Panc1 (cell line): ENCODE data around the gene GNAI2. TPM values are rescaled to one million over a fixed set of nuclear protein-coding genes. Genes with fewer than 3 reads are reported as not detected.

Source experiments
- ATAC-seq: fragments of 200-7000 bp; cut with Tn5 transposase; 2 replicates; pipeline ENCODE4 v1.9.1; 2020; ENCODE audit warnings: mild to moderate bottlenecking, moderate library complexity
- BruUV-seq: library from RNA; stranded (reverse); fragments of 400-500 nt; replicated peaks from 2 replicates; lab custom pipeline; 2021; lab: Mats Ljungman, UMichigan
- CTCF ChIA-PET: fragments of 300-600 bp; sonication (Branson Sonifier 250); formaldehyde crosslinking; loops from one replicate; lab custom pipeline; 2022; ENCODE audit warnings: antibody characterized with exemption; lab: Charles Lee
- POLR2A ChIA-PET: fragments of 300-600 bp; sonication (Branson Sonifier 250); formaldehyde crosslinking; loops from one replicate; lab custom pipeline; 2022; ENCODE audit warnings: antibody characterized with exemption; lab: Charles Lee
- DNase-seq: peaks from one replicate; pipeline ENCODE4 v3.0.0-alpha.2; 2010; ENCODE audit warnings: low read depth, low spot score
- H3K27ac ChIP-seq: 2 replicates; pipeline ENCODE4 v1.5.1; 2011; ENCODE audit warnings: mild to moderate bottlenecking, low read length, inconsistent platforms
- H3K27me3 ChIP-seq: fragments of 200-500 bp; sonication (Bioruptor generic); 2 replicates; pipeline ENCODE4 v1.6.0; 2014; ENCODE audit warnings: low read length, inconsistent platforms; ENCODE audit not compliant: control insufficient read depth, insufficient read depth
- H3K36me3 ChIP-seq: fragments of 200-500 bp; sonication (Bioruptor generic); 2 replicates; pipeline ENCODE4 v1.5.1; 2014; ENCODE audit warnings: inconsistent platforms, mild to moderate bottlenecking, low read length, moderate library complexity; ENCODE audit not compliant: control insufficient read depth, insufficient read depth
- H3K4me1 ChIP-seq: 2 replicates; pipeline ENCODE4 v1.5.1; 2011; ENCODE audit warnings: inconsistent platforms, mild to moderate bottlenecking, low read length, moderate library complexity; ENCODE audit not compliant: control insufficient read depth, insufficient read depth
- H3K4me3 ChIP-seq, 2 experiments: 2 replicates each; pipeline ENCODE4 v1.5.1; 2011 to 2012; ENCODE audit warnings: low read depth in 2 of 2, low read length in 2 of 2, mild to moderate bottlenecking in 2 of 2, inconsistent platforms in 1 of 2, moderate library complexity in 1 of 2
- H3K9me3 ChIP-seq: fragments of 200-500 bp; sonication (Bioruptor generic); 2 replicates; pipeline ENCODE4 v1.5.1; 2014; ENCODE audit warnings: low read depth, mild to moderate bottlenecking, inconsistent platforms, low read length, moderate library complexity; ENCODE audit not compliant: control insufficient read depth, insufficient read depth
- POLR2AphosphoS5 ChIP-seq: IDR thresholded peaks from 2 replicates; pipeline ENCODE4 v1.6.1; 2012; ENCODE audit warnings: mild to moderate bottlenecking, low read depth, low read length, moderate library complexity
- SIN3A ChIP-seq: IDR thresholded peaks from 2 replicates; pipeline ENCODE4 v1.6.1; 2012; ENCODE audit warnings: low read depth, mild to moderate bottlenecking, low read length, moderate library complexity, borderline replicate concordance; ENCODE audit not compliant: insufficient read depth
- TCF7L2 ChIP-seq: IDR thresholded peaks from 2 replicates; pipeline ENCODE4 v1.6.1; 2011; ENCODE audit warnings: mild to moderate bottlenecking, low read depth, low read length, inconsistent platforms
- in situ Hi-C: cut with HindIII; loops from 2 replicates; pipeline ENCODE4 v1.10.0; 2016; ENCODE audit warnings: low sequenced_read_pairs, low pct_unique_long_range_greater_than_20kb
- intact Hi-C: fragments of 100-400 bp; cut with micrococcal nuclease; formaldehyde crosslinking; loops from one replicate; pipeline ENCODE4 v1.10.0; 2022; ENCODE audit not compliant: unreplicated experiment
- total RNA-seq: library from RNA; stranded (reverse); gene quantifications from one replicate; pipeline ENCODE4 v1.2.1, GENCODE V29; 2021; ENCODE audit not compliant: unreplicated experiment
- TF ChIP-seq, protein P1 (sequence below), 2 experiments: IDR thresholded peaks; 2 replicates each; pipeline ENCODE4 v1.6.1; 2011 to 2012; ENCODE audit warnings: low read depth in 2 of 2, control low read depth in 1 of 2, low read length in 1 of 2, mild to moderate bottlenecking in 1 of 2, moderate library complexity in 1 of 2; ENCODE audit not compliant: insufficient read depth in 1 of 2
- TF ChIP-seq, protein P2 (sequence below): fragments of 450-650 bp; IDR thresholded peaks from 2 replicates; pipeline ENCODE4 v1.5.1; 2017; ENCODE audit warnings: mild to moderate bottlenecking

The GNAI2 gene
- total RNA-seq, 1 experiment from 2014 or later: 170 TPM

DNA sequence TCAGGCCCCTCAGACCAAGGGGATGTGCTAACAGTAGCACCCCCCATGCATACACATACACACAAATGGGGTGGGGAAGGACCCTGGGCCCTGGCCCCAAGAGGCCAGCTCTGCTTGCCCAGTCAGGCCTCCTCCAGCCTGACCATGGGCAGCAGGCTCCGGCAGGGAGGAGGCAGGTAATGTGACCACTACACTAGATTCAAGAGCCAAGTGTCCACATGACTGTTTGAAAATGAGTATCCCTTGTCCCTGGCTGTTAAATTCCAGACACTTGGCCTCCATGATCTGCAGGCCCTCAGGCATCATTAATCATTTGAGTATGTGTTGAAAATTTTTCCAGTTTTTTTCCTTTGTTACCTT is 13.9 kb upstream of the GNAI2 start:
- BruUV-seq: no TSS peak
- Histone ChIP-seq H3K36me3 (no peaks in the 10 kb centered on the region), H3K4me1 (no peaks in the 10 kb centered on the region), H3K27me3 (no peaks in the 10 kb centered on the region), H3K9me3 (no peaks in the 10 kb centered on the region), H3K4me3 (no peak overlapping the region), H3K27ac (no peak overlapping the region)
- DNase-seq (no peak), ATAC-seq (no peak)
- intact Hi-C loops: no loop called here
- POLR2A ChIA-PET: no interaction called here
- CTCF ChIA-PET: no interaction called here
- no peak for TF ChIP-seq TCF7L2
- TF ChIP-seq, protein P1, sequence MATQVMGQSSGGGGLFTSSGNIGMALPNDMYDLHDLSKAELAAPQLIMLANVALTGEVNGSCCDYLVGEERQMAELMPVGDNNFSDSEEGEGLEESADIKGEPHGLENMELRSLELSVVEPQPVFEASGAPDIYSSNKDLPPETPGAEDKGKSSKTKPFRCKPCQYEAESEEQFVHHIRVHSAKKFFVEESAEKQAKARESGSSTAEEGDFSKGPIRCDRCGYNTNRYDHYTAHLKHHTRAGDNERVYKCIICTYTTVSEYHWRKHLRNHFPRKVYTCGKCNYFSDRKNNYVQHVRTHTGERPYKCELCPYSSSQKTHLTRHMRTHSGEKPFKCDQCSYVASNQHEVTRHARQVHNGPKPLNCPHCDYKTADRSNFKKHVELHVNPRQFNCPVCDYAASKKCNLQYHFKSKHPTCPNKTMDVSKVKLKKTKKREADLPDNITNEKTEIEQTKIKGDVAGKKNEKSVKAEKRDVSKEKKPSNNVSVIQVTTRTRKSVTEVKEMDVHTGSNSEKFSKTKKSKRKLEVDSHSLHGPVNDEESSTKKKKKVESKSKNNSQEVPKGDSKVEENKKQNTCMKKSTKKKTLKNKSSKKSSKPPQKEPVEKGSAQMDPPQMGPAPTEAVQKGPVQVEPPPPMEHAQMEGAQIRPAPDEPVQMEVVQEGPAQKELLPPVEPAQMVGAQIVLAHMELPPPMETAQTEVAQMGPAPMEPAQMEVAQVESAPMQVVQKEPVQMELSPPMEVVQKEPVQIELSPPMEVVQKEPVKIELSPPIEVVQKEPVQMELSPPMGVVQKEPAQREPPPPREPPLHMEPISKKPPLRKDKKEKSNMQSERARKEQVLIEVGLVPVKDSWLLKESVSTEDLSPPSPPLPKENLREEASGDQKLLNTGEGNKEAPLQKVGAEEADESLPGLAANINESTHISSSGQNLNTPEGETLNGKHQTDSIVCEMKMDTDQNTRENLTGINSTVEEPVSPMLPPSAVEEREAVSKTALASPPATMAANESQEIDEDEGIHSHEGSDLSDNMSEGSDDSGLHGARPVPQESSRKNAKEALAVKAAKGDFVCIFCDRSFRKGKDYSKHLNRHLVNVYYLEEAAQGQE (IDR thresholded peaks at IDR 0.05; ENCODE audit: insufficient read depth in 1 of 2, low read depth in 2 of 2, low read length in 1 of 2): no peak
- TF ChIP-seq SIN3A: no peak
- TF ChIP-seq, protein P2, sequence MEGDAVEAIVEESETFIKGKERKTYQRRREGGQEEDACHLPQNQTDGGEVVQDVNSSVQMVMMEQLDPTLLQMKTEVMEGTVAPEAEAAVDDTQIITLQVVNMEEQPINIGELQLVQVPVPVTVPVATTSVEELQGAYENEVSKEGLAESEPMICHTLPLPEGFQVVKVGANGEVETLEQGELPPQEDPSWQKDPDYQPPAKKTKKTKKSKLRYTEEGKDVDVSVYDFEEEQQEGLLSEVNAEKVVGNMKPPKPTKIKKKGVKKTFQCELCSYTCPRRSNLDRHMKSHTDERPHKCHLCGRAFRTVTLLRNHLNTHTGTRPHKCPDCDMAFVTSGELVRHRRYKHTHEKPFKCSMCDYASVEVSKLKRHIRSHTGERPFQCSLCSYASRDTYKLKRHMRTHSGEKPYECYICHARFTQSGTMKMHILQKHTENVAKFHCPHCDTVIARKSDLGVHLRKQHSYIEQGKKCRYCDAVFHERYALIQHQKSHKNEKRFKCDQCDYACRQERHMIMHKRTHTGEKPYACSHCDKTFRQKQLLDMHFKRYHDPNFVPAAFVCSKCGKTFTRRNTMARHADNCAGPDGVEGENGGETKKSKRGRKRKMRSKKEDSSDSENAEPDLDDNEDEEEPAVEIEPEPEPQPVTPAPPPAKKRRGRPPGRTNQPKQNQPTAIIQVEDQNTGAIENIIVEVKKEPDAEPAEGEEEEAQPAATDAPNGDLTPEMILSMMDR: no peak
- no peak for TF ChIP-seq POLR2AphosphoS5
- in situ Hi-C loops: no loop called here

DNA sequence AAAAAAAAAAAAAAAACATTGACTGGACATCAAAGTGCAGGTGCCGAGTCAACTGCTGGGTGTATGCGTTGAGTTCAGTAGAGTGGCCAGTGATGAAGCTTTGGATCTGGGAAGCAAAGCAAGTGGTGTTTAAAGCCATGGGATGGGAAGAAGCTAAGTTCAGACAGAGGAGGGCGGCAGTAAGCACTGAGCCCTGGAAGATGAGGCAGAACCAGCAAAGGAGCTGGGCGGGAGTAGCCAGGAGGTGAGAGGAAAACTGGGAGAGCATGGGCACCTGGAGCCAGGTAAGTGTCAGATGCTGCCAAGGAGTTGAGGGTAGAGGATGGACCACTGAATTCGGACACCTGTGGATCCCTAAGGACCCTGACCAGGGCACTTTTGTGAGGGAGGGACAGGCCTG is 11.4 kb upstream of the GNAI2 start:
- H3K27me3 ChIP-seq: no peaks in the 10 kb centered on the region
- in situ Hi-C loops: no loop called here
- no peaks in the 10 kb centered on the region for H3K36me3 ChIP-seq
- H3K9me3 ChIP-seq: no peaks in the 10 kb centered on the region
- intact Hi-C loops: loop anchor here (1.0 kb wide), 1 partner anchor 29 kb away; no protein-coding TSS in a partner anchor
- no peak for ATAC-seq
- no TSS peak for BruUV-seq
- TF ChIP-seq SIN3A (no peak), POLR2AphosphoS5 (no peak), TCF7L2 (no peak)
- TF ChIP-seq, protein P2: no peak
- TF ChIP-seq, protein P1 (IDR thresholded peaks at IDR 0.05; ENCODE audit: insufficient read depth in 1 of 2, low read depth in 2 of 2, low read length in 1 of 2): no peak
- ChIA-PET CTCF (interaction anchor here (0.6 to 3.5 kb wide), 5 partner anchors 25 to 207 kb away, joined by 3 to 39 read pairs (median 7); no protein-coding TSS in a partner anchor), POLR2A (interaction anchor here (0.6 to 0.7 kb wide), 2 partner anchors 14 to 23 kb away, joined by 4 to 7 read pairs; no protein-coding TSS in a partner anchor)
- H3K4me3 ChIP-seq: no peak overlapping the region
- no peak for DNase-seq
- H3K4me1 ChIP-seq: no peaks in the 10 kb centered on the region; the same call in 1 of the 2 replicates
- no peak overlapping the region for H3K27ac ChIP-seq
